SK-N-SH (cell line): ENCODE data around the gene CADPS2. TPM values are rescaled to one million over a fixed set of nuclear protein-coding genes. Genes with fewer than 3 reads are reported as not detected.

Experiments
- CTCF ChIA-PET: fragments of 300-600, 350-600 bp; formaldehyde crosslinking; extraction: SDS; loops from one replicate; lab custom pipeline; 2021; lab: Yijun Ruan, JAX
- POLR2A ChIA-PET: fragments of 350-600 bp; sonication (Branson Sonifier 250); formaldehyde crosslinking; extraction: SDS; loops from one replicate; lab custom pipeline; 2020; ENCODE audit warnings: antibody characterized with exemption, inconsistent platforms; lab: Yijun Ruan, JAX
- DNase-seq: peaks from one replicate; pipeline ENCODE4 v3.0.0; 2012
- H2AFZ ChIP-seq: fragments of 200-600 bp; sonication (generic); 2 replicates; pipeline ENCODE4 v1.8.1; 2016; ENCODE audit warnings: antibody characterized with exemption, mild to moderate bottlenecking, low read depth
- H3F3A ChIP-seq: fragments of 200-600 bp; sonication (generic); replicated peaks from 2 replicates; pipeline ENCODE3; 2016; ENCODE audit warnings: antibody characterized with exemption, mild to moderate bottlenecking; ENCODE audit not compliant: insufficient read depth
- H3K27ac ChIP-seq, 2 experiments: fragments of 200-500 bp in 1 of 2; fragments of 200-600 bp in 1 of 2; sonication (Bioruptor generic) in 1 of 2; sonication (generic), shearing (Covaris generic) in 1 of 2; 2 replicates each; pipeline versions ENCODE4 v1.5.1 to v1.6.1; 2014 to 2016; ENCODE audit warnings: low read depth in 2 of 2, inconsistent platforms in 1 of 2, low read length in 1 of 2, mild to moderate bottlenecking in 1 of 2, mixed read lengths in 1 of 2
- H3K27me3 ChIP-seq: fragments of 200-600 bp; sonication (generic), shearing (Covaris generic); 2 replicates; pipeline ENCODE4 v1.6.1; 2016; ENCODE audit warnings: mixed run types; ENCODE audit not compliant: insufficient read depth
- H3K36me3 ChIP-seq, 2 experiments: fragments of 200-500 bp in 1 of 2; fragments of 200-600 bp in 1 of 2; sonication (Bioruptor generic) in 1 of 2; sonication (generic) in 1 of 2; replicated peaks in 1 of 2; 2 replicates each; pipeline versions ENCODE3 to v1.5.1; 2014 to 2016; ENCODE audit warnings: low read length in 1 of 2, mild to moderate bottlenecking in 1 of 2; ENCODE audit not compliant: insufficient read depth in 2 of 2, control insufficient read depth in 1 of 2
- H3K4me1 ChIP-seq, 2 experiments: fragments of 200-500 bp in 1 of 2; fragments of 200-600 bp in 1 of 2; sonication (Bioruptor generic) in 1 of 2; sonication (generic), shearing (Covaris generic) in 1 of 2; 2 replicates each; pipeline versions ENCODE4 v1.5.1 to v1.6.1; 2014 to 2016; ENCODE audit warnings: low read depth in 1 of 2, low read length in 1 of 2, mixed run types in 1 of 2; ENCODE audit not compliant: insufficient read depth in 2 of 2, control insufficient read depth in 1 of 2
- H3K4me2 ChIP-seq: fragments of 200-600 bp; sonication (generic), shearing (Covaris generic); 2 replicates; pipeline ENCODE4 v1.6.1; 2017; ENCODE audit warnings: mixed run types
- H3K4me3 ChIP-seq, 2 experiments: fragments of 200-500 bp in 1 of 2; fragments of 200-600 bp in 1 of 2; sonication (Bioruptor generic) in 1 of 2; sonication (generic), shearing (Covaris generic) in 1 of 2; 2 replicates each; pipeline versions ENCODE4 v1.5.1 to v1.8.1; 2014 to 2016; ENCODE audit warnings: low read depth in 2 of 2, inconsistent platforms in 1 of 2, low read length in 1 of 2, mild to moderate bottlenecking in 1 of 2, mixed read lengths in 1 of 2, moderate library complexity in 1 of 2
- H3K79me2 ChIP-seq: fragments of 200-600 bp; sonication (generic); 2 replicates; pipeline ENCODE4 v1.8.1; 2017; ENCODE audit warnings: mild to moderate bottlenecking; ENCODE audit not compliant: insufficient read depth
- H3K9ac ChIP-seq: fragments of 200-600 bp; sonication (generic); 2 replicates; pipeline ENCODE4 v1.6.1; 2017; ENCODE audit warnings: mixed run types
- H3K9me2 ChIP-seq: fragments of 200-600 bp; sonication (generic); 2 replicates; pipeline ENCODE4 v1.6.1; 2017; ENCODE audit warnings: mixed run types
- H3K9me3 ChIP-seq: fragments of 200-600 bp; sonication (generic); 2 replicates; pipeline ENCODE4 v1.6.1; 2017; ENCODE audit warnings: mixed run types, mild to moderate bottlenecking, moderate library complexity
- H4K20me1 ChIP-seq: fragments of 200-600 bp; sonication (generic); 2 replicates; pipeline ENCODE4 v1.6.1; 2017; ENCODE audit warnings: mild to moderate bottlenecking, mixed run types; ENCODE audit not compliant: insufficient read depth
- CHD2 ChIP-seq: fragments of 150-350 bp; IDR thresholded peaks from 2 replicates; pipeline ENCODE4 v1.6.1; 2018; ENCODE audit warnings: low read length; ENCODE audit not compliant: partially characterized antibody
- EZH2phosphoT487 ChIP-seq: fragments of 200-600 bp; sonication (generic); IDR thresholded peaks from 2 replicates; pipeline ENCODE4 v1.6.1; 2017; ENCODE audit warnings: low read depth, mixed run types, mild to moderate bottlenecking, antibody characterized with exemption, moderate library complexity, borderline replicate concordance
- GABPA ChIP-seq: IDR thresholded peaks from 2 replicates; pipeline ENCODE4 v1.4.0; 2012; ENCODE audit warnings: low read depth, mild to moderate bottlenecking
- GATA2 ChIP-seq: sonication (generic); formaldehyde crosslinking; IDR thresholded peaks from 2 replicates; pipeline ENCODE4 v1.5.0; 2020; ENCODE audit warnings: mild to moderate bottlenecking, missing genetic modification reagents
- JUND ChIP-seq: IDR thresholded peaks from 2 replicates; pipeline ENCODE4 v1.4.0; 2012
- MAX ChIP-seq: IDR thresholded peaks from 2 replicates; pipeline ENCODE4 v1.4.0; 2012; ENCODE audit warnings: low read depth
- MEF2A ChIP-seq: IDR thresholded peaks from 2 replicates; pipeline ENCODE4 v1.4.0; 2012; ENCODE audit warnings: low read depth, borderline replicate concordance
- NFIC ChIP-seq: IDR thresholded peaks from 2 replicates; pipeline ENCODE4 v1.4.0; 2012; ENCODE audit warnings: borderline replicate concordance
- PBX3 ChIP-seq: IDR thresholded peaks from 2 replicates; pipeline ENCODE4; 2012
- POLR2AphosphoS5 ChIP-seq: IDR thresholded peaks from 2 replicates; pipeline ENCODE4 v1.6.1; 2012; ENCODE audit warnings: low read depth, low read length
- RAD21 ChIP-seq: IDR thresholded peaks from 2 replicates; pipeline ENCODE4 v1.6.1; 2012; ENCODE audit warnings: mild to moderate bottlenecking, low read length
- RCOR1 ChIP-seq: fragments of 150-350 bp; IDR thresholded peaks from 2 replicates; pipeline ENCODE4 v1.6.1; 2017; ENCODE audit warnings: antibody characterized with exemption, low read length
- RFX5 ChIP-seq: IDR thresholded peaks from 2 replicates; pipeline ENCODE4 v1.6.1; 2012; ENCODE audit warnings: mild to moderate bottlenecking, improper control_type of control experiment, low read length
- RXRA ChIP-seq: IDR thresholded peaks from 2 replicates; pipeline ENCODE4 v1.4.0; 2012; ENCODE audit warnings: low read depth, mild to moderate bottlenecking, borderline replicate concordance
- SIN3A ChIP-seq: IDR thresholded peaks from 2 replicates; pipeline ENCODE4 v1.6.1; 2012; ENCODE audit warnings: low read depth, mild to moderate bottlenecking, low read length, moderate library complexity, borderline replicate concordance
- SMC3 ChIP-seq: IDR thresholded peaks from 2 replicates; pipeline ENCODE4 v1.6.1; 2012; ENCODE audit warnings: low read depth, low read length, improper control_type of control experiment
- TAF1 ChIP-seq: IDR thresholded peaks from 2 replicates; pipeline ENCODE4 v1.6.1; 2012; ENCODE audit warnings: low read depth, mild to moderate bottlenecking, low read length, moderate library complexity, borderline replicate concordance
- TCF12 ChIP-seq: IDR thresholded peaks from 2 replicates; pipeline ENCODE4 v1.4.0; 2012
- TEAD4 ChIP-seq: IDR thresholded peaks from 2 replicates; pipeline ENCODE4 v1.4.0; 2012; ENCODE audit warnings: mild to moderate bottlenecking, borderline replicate concordance; ENCODE audit not compliant: insufficient read depth
- YY1 ChIP-seq: IDR thresholded peaks from 2 replicates; pipeline ENCODE4 v1.4.0; 2012; ENCODE audit warnings: low read depth, mild to moderate bottlenecking
- ZBTB33 ChIP-seq: IDR thresholded peaks from 2 replicates; pipeline ENCODE4 v1.4.0; 2012; ENCODE audit warnings: low read depth, borderline replicate concordance
- WGBS: methylation state at CpG from one replicate; pipeline ENCODE4 v1.1.6; 2017; ENCODE audit warnings: low lambda C conversion rate; 5-methylcytosine and 5-hydroxymethylcytosine counted together
- polyA plus RNA-seq, 3 experiments: library from polyadenylated mRNA; depleted of rRNA; stranded (reverse); fragments of >200 nt; gene quantifications; 2 replicates each; pipeline ENCODE4 v1.2.3, GENCODE V29; 2012
- TF ChIP-seq, protein P1 (sequence below): IDR thresholded peaks from 2 replicates; pipeline ENCODE4 v1.4.0; 2012; ENCODE audit warnings: low read depth, borderline replicate concordance
- TF ChIP-seq, protein P2 (sequence below): fragments of 150-350 bp; IDR thresholded peaks from 2 replicates; pipeline ENCODE4 v1.6.1; 2016; ENCODE audit warnings: mild to moderate bottlenecking, low read depth, low read length

The CADPS2 gene
- polyA plus RNA-seq, 1 of the 3 experiments (the other 2 are of a cell fraction) = 0.05 TPM

GRCh38 chr7:122663733-122664132, 222.5 kb downstream of the CADPS2 start:
- TF ChIP-seq TCF12 = no peak
- TF ChIP-seq, protein P1, sequence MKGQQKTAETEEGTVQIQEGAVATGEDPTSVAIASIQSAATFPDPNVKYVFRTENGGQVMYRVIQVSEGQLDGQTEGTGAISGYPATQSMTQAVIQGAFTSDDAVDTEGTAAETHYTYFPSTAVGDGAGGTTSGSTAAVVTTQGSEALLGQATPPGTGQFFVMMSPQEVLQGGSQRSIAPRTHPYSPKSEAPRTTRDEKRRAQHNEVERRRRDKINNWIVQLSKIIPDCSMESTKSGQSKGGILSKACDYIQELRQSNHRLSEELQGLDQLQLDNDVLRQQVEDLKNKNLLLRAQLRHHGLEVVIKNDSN = no peak
- TF ChIP-seq ZBTB33 = no peak
- TF ChIP-seq TAF1 = no peak
- TF ChIP-seq CHD2 = no peak
- TF ChIP-seq SIN3A = no peak
- TF ChIP-seq MEF2A = no peak
- TF ChIP-seq, protein P2, sequence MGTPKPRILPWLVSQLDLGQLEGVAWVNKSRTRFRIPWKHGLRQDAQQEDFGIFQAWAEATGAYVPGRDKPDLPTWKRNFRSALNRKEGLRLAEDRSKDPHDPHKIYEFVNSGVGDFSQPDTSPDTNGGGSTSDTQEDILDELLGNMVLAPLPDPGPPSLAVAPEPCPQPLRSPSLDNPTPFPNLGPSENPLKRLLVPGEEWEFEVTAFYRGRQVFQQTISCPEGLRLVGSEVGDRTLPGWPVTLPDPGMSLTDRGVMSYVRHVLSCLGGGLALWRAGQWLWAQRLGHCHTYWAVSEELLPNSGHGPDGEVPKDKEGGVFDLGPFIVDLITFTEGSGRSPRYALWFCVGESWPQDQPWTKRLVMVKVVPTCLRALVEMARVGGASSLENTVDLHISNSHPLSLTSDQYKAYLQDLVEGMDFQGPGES = no peak
- no peak for TF ChIP-seq PBX3
- no peak for TF ChIP-seq RXRA
- TF ChIP-seq RFX5 = no peak
- TF ChIP-seq RAD21 = no peak
- ChIA-PET CTCF (no interaction called here), POLR2A (no interaction called here)
- Histone ChIP-seq H3K9me2 (no peaks in the 10 kb centered on the region), H3K79me2 (no peaks in the 10 kb centered on the region), H2AFZ (no peak overlapping the region), H3K27ac (no peak overlapping the region), H3F3A (no peaks in the 10 kb centered on the region), H3K9ac (no peak overlapping the region), H3K27me3 (no peaks in the 10 kb centered on the region), H3K36me3 (no peaks in the 10 kb centered on the region), H3K9me3 (no peaks in the 10 kb centered on the region), H3K4me3 (no peak overlapping the region), H3K4me2 (no peak overlapping the region), H3K4me1 (no peaks in the 10 kb centered on the region), H4K20me1 (no peaks in the 10 kb centered on the region)
- WGBS = 0% methylated on average over 2 of the region's 2 CpGs
- no peak for DNase-seq

- H3K4me2 ChIP-seq = no peak overlapping the region
- WGBS = 0% methylated on average over 2 of the region's 2 CpGs
- no peaks in the 10 kb centered on the region for H4K20me1 ChIP-seq
- POLR2A ChIA-PET = no interaction called here
- H3K4me1 ChIP-seq = no peaks in the 10 kb centered on the region
- no peaks in the 10 kb centered on the region for H3K9me3 ChIP-seq
- H3K9ac ChIP-seq = no peak overlapping the region
- no peak overlapping the region for H3K4me3 ChIP-seq
- CTCF ChIA-PET = no interaction called here
- H3K79me2 ChIP-seq = no peaks in the 10 kb centered on the region
- H3F3A ChIP-seq = no peaks in the 10 kb centered on the region
- no peak overlapping the region for H2AFZ ChIP-seq
- no peaks in the 10 kb centered on the region for H3K9me2 ChIP-seq
- no peak for DNase-seq
- H3K27ac ChIP-seq = no peak overlapping the region
- no peaks in the 10 kb centered on the region for H3K36me3 ChIP-seq
- no peaks in the 10 kb centered on the region; the same call in 1 of the 2 replicates for H3K27me3 ChIP-seq
- TF ChIP-seq GABPA (no peak), JUND (no peak), SMC3 (no peak), MEF2A (no peak), POLR2AphosphoS5 (no peak), EZH2phosphoT487 (no peak), TEAD4 (no peak), NFIC (no peak), RCOR1 (no peak), YY1 (no peak), MAX (no peak), GATA2 (no peak)
- TF ChIP-seq, protein P1 = no peak
Measured at GRCh38 chr7:122658856-122659255, 227.4 kb downstream of the CADPS2 start.
